ENCODE measurements around the gene CCDC9.

DNA sequence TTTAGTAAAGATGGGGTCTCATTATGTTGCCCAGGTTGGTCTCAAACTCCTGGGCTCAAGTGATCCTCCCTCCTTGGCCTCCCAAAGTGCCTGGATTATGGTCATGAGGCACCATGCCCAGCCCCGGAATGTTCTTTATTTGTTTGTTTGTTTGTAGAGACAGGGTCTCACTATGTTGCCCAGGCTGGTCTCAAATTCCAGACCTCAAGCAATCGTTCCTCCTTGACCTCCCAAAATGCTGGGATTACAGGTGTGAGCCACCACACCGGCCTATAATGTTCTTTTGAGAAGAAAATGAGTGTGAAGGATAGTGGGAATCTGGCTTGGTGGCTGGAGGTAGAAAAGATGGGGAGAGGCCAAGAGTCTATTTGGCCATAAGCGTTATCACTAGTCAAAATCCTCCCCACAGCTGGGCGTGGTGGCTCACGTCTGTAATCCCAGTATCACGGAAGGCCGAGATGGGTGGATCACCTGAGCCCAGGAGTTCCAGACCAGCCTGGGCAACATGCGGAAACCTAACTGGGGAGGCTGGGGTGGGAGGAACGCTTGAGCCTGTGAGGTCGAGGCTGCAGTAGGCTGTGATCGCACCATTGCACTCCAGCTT is 20.2 kb upstream of the CCDC9 start:
- TF ChIP-seq POLR2A (IDR thresholded peaks at IDR 0.05; ENCODE audit: low read depth, low read length) (no peak), POLR2AphosphoS5 (IDR thresholded peaks at IDR 0.05; ENCODE audit: low read depth, low read length) (no peak), TAF1 (IDR thresholded peaks at IDR 0.05; ENCODE audit: borderline replicate concordance, low read depth, low read length) (no peak)

Measured in GM12892 (cell line).